K562 (cell line): ENCODE measurements around the gene C2CD4C.

Experiments
- CTCF ChIP-seq, 3 experiments: IDR thresholded peaks in 2 of 3; conservative IDR thresholded peaks in 1 of 3; 2 replicates each; pipeline ENCODE4 v1.5.1; 2011 to 2012; ENCODE audit warnings: low read length in 3 of 3, mild to moderate bottlenecking in 3 of 3, control low read depth in 2 of 3, improper control_type of control experiment in 1 of 3, inconsistent platforms in 1 of 3, low read depth in 1 of 3, mixed read lengths in 1 of 3, moderate library complexity in 1 of 3; ENCODE audit not compliant: insufficient read depth in 2 of 3
- ESRRA ChIP-seq: fragments of 450-650 bp; IDR thresholded peaks from 2 replicates; pipeline ENCODE4 v1.6.1; 2014; ENCODE audit warnings: low read depth, mild to moderate bottlenecking, moderate library complexity, borderline replicate concordance
- FOXO4 ChIP-seq: fragments of 450-650 bp; formaldehyde crosslinking; IDR thresholded peaks from 2 replicates; pipeline ENCODE4 v1.4.0; 2020; ENCODE audit warnings: mild to moderate bottlenecking, moderate library complexity
- SMAD3 ChIP-seq: fragments of 450-650 bp; formaldehyde crosslinking; conservative IDR thresholded peaks from 2 replicates; pipeline ENCODE4 v1.4.0; 2020; ENCODE audit warnings: mild to moderate bottlenecking

GRCh38 chr19:434152-434960, 25.4 kb upstream of the C2CD4C start:
- TF ChIP-seq ESRRA (no peak), SMAD3 (CRISPR knock-in tag) (no peak), CTCF (IDR thresholded peaks at IDR 0.05 in 2 of 3, conservative IDR thresholded peaks at IDR 0.05 in 1 of 3; ENCODE audit: insufficient read depth in 2 of 3, low read depth in 1 of 3, low read length in 3 of 3) (no peak), FOXO4 (CRISPR knock-in tag) (no peak)
